IMR-90 (cell line): Measurements from ENCODE around the gene ADGRF3. TPM values are rescaled to one million over a fixed set of nuclear protein-coding genes. Genes with fewer than 3 reads are reported as not detected.
"Not testable (repeated sequence)": the region's sequence is repeated elsewhere in the genome, so short reads cannot be mapped to it uniquely, and the experiment has no call there.

ENCODE experiments used
- ATAC-seq: fragments of 200-7000 bp; cut with Tn5 transposase; 2 replicates; pipeline ENCODE4 v1.9.1; 2020; ENCODE audit warnings: low read depth, mild to moderate bottlenecking, moderate library complexity
- BruUV-seq: library from RNA; stranded (reverse); fragments of 400-500 nt; replicated peaks from 2 replicates; lab custom pipeline; 2021; lab: Mats Ljungman, UMichigan
- CTCF ChIA-PET: fragments of 300-600 bp; formaldehyde crosslinking; extraction: SDS; loops from one replicate; lab custom pipeline; 2021; ENCODE audit warnings: antibody characterized with exemption; lab: Yijun Ruan, JAX
- POLR2A ChIA-PET: fragments of 300-600 bp; sonication (Branson Sonifier 250); formaldehyde crosslinking; loops from one replicate; lab custom pipeline; 2022; ENCODE audit warnings: antibody characterized with exemption; ENCODE audit not compliant: unreplicated experiment; lab: Charles Lee
- DNase-seq: peaks from one replicate; pipeline ENCODE4 v3.0.0; 2013
- H2AFZ ChIP-seq: replicated peaks from 2 replicates; pipeline ENCODE3; 2013; ENCODE audit warnings: low read length, mild to moderate bottlenecking; ENCODE audit not compliant: poor library complexity
- H2AK5ac ChIP-seq: 2 replicates; pipeline ENCODE4 v1.6.1; 2013; ENCODE audit warnings: low read depth, low read length, inconsistent platforms
- H2AK9ac ChIP-seq: replicated peaks from 2 replicates; pipeline ENCODE3; 2013; ENCODE audit warnings: mild to moderate bottlenecking, low read depth, low read length, moderate library complexity; ENCODE audit not compliant: poor library complexity
- H2BK120ac ChIP-seq: 2 replicates; pipeline ENCODE4 v1.6.1; 2013; ENCODE audit warnings: low read depth, low read length, inconsistent platforms
- H2BK15ac ChIP-seq: 3 replicates; pipeline ENCODE4 v1.6.1; 2013; ENCODE audit warnings: low read depth, low read length, inconsistent platforms
- H2BK20ac ChIP-seq: 2 replicates; pipeline ENCODE4 v1.6.1; 2013; ENCODE audit warnings: low read depth, mild to moderate bottlenecking, inconsistent platforms, low read length, moderate library complexity
- H2BK5ac ChIP-seq: 2 replicates; pipeline ENCODE4 v1.6.1; 2013; ENCODE audit warnings: mild to moderate bottlenecking, low read depth, low read length, inconsistent platforms; ENCODE audit not compliant: poor library complexity, severe bottlenecking
- H3K14ac ChIP-seq: replicated peaks from 2 replicates; pipeline ENCODE4 v1.6.1; 2013; ENCODE audit warnings: low read depth, low read length, inconsistent platforms
- H3K18ac ChIP-seq: 2 replicates; pipeline ENCODE4 v1.6.1; 2013; ENCODE audit warnings: low read depth, low read length, control low read depth
- H3K23ac ChIP-seq: 2 replicates; pipeline ENCODE4 v1.6.1; 2013; ENCODE audit warnings: low read depth, low read length, inconsistent platforms
- H3K27ac ChIP-seq: 2 replicates; pipeline ENCODE4 v1.5.1; 2013; ENCODE audit warnings: mild to moderate bottlenecking, control low read depth, low read length; ENCODE audit not compliant: insufficient read depth
- H3K27me3 ChIP-seq: 2 replicates; pipeline ENCODE4 v1.6.1; 2013; ENCODE audit warnings: low read length; ENCODE audit not compliant: control insufficient read depth, insufficient read depth
- H3K36me3 ChIP-seq: 2 replicates; pipeline ENCODE4 v1.6.1; 2013; ENCODE audit warnings: low read length, mixed read lengths; ENCODE audit not compliant: control insufficient read depth, insufficient read depth
- H3K4ac ChIP-seq: 2 replicates; pipeline ENCODE4 v1.6.1; 2013; ENCODE audit warnings: low read depth, low read length, inconsistent platforms
- H3K4me1 ChIP-seq: 2 replicates; pipeline ENCODE4 v1.6.1; 2013; ENCODE audit warnings: low read length, mixed read lengths; ENCODE audit not compliant: control insufficient read depth, insufficient read depth
- H3K4me2 ChIP-seq: 2 replicates; pipeline ENCODE4 v1.6.1; 2013; ENCODE audit warnings: low read depth, mild to moderate bottlenecking, control low read depth, low read length, moderate library complexity
- H3K4me3 ChIP-seq: 2 replicates; pipeline ENCODE4 v1.5.1; 2013; ENCODE audit warnings: low read depth, mild to moderate bottlenecking, control low read depth, low read length, moderate library complexity; ENCODE audit not compliant: insufficient read depth
- H3K56ac ChIP-seq: 2 replicates; pipeline ENCODE4 v1.6.1; 2013; ENCODE audit warnings: low read length, inconsistent platforms; ENCODE audit not compliant: insufficient read depth; ENCODE audit errors: extremely low read depth
- H3K79me1 ChIP-seq, 2 experiments: 2 replicates each; pipeline ENCODE4 v1.6.1; 2013; ENCODE audit warnings: low read length in 2 of 2, inconsistent platforms in 1 of 2, low read depth in 1 of 2
- H3K9ac ChIP-seq: 2 replicates; pipeline ENCODE4 v1.6.1; 2013; ENCODE audit warnings: low read depth, low read length, control low read depth
- H3K9me1 ChIP-seq: 2 replicates; pipeline ENCODE4 v1.6.1; 2013; ENCODE audit warnings: low read length, inconsistent platforms; ENCODE audit not compliant: insufficient read depth
- H3K9me3 ChIP-seq: 2 replicates; pipeline ENCODE4 v1.6.1; 2013; ENCODE audit warnings: low read length; ENCODE audit not compliant: control insufficient read depth, insufficient read depth
- H4K20me1 ChIP-seq: 2 replicates; pipeline ENCODE4 v1.6.1; 2013; ENCODE audit warnings: low read length, inconsistent platforms; ENCODE audit not compliant: insufficient read depth
- H4K5ac ChIP-seq: 2 replicates; pipeline ENCODE4 v1.6.1; 2013; ENCODE audit warnings: mild to moderate bottlenecking, low read depth, low read length, control low read depth
- H4K8ac ChIP-seq, 2 experiments: 2 replicates each; pipeline ENCODE4 v1.6.1; 2013; ENCODE audit warnings: low read depth in 2 of 2, low read length in 2 of 2, control low read depth in 1 of 2, inconsistent platforms in 1 of 2
- H4K91ac ChIP-seq: 2 replicates; pipeline ENCODE4 v1.6.1; 2013; ENCODE audit warnings: low read depth, low read length, inconsistent platforms; ENCODE audit not compliant: insufficient read depth
- WGBS, 2 experiments: methylation state at CpG; one replicate each; pipeline versions ENCODE4 v1.1.5 to v1.1.7; 2013; ENCODE audit warnings: missing lambda C conversion rate in 2 of 2; ENCODE audit not compliant: insufficient read length in 1 of 2; ENCODE audit errors: extremely low coverage in 2 of 2; 5-methylcytosine and 5-hydroxymethylcytosine counted together
- dilution Hi-C: fragments of 300-500 bp; cut with HindIII; formaldehyde crosslinking; loops from one replicate; pipeline ENCODE4 v1.14.3; 2018; ENCODE audit warnings: low sequenced_read_pairs; ENCODE audit not compliant: unreplicated experiment
- in situ Hi-C: fragments of 300-500 bp; cut with MboI; formaldehyde crosslinking; loops from 3 replicates; pipeline ENCODE4 v1.14.3; 2019; ENCODE audit warnings: low sequenced_read_pairs, inconsistent platforms, mixed read lengths
- intact Hi-C: fragments of 100-400 bp; cut with micrococcal nuclease; formaldehyde crosslinking; loops from 2 replicates; pipeline ENCODE4 v1.10.0; 2022
- polyA plus RNA-seq, 3 experiments: library from polyadenylated mRNA; depleted of rRNA; stranded (reverse); fragments of >200 nt; gene quantifications; 2 replicates each; pipeline ENCODE4 v1.2.3, GENCODE V29; 2012; ENCODE audit warnings: low replicate concordance in 1 of 3
- total RNA-seq: library from RNA; depleted of rRNA; stranded (reverse); fragments of >200 nt; gene quantifications from 2 replicates; pipeline ENCODE4 v1.2.3, GENCODE V29; 2012

ADGRF3 gene
- total and polyA plus RNA-seq, 2 of the 4 experiments (the other 2 are of a cell fraction), result 0.15 TPM; not detected in 1

DNA sequence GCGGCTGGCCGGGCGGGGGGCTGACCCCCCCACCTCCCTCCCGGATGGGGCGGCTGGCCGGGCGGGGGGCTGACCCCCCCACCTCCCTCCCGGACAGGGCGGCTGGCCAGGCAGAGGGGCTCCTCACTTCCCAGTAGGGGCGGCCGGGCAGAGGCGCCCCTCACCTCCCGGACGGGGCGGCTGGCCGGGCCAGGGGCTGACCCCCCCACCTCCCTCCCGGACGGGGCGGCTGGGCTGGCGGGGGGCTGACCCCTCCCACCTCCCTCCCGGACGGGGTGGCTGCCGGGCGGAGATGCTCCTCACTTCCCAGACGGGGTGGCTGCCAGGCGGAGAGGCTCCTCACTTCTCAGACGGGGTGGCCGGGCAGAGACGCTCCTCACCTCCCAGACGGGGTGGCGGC lies 24.3 kb upstream of the ADGRF3 start:
- CTCF ChIA-PET, POLR2A ChIA-PET, H3K27ac ChIP-seq, DNase-seq, H3K9ac ChIP-seq, H3K18ac ChIP-seq, H3K14ac ChIP-seq, H2AK5ac ChIP-seq, H3K4me2 ChIP-seq, H3K9me3 ChIP-seq, H4K91ac ChIP-seq, H3K4me3 ChIP-seq, H3K4me1 ChIP-seq, H2BK120ac ChIP-seq, H3K56ac ChIP-seq, H2AFZ ChIP-seq, H3K79me1 ChIP-seq, H2BK15ac ChIP-seq, H2AK9ac ChIP-seq, intact Hi-C loops, H3K27me3 ChIP-seq, H3K23ac ChIP-seq, H4K5ac ChIP-seq, dilution Hi-C loops, H3K9me1 ChIP-seq, in situ Hi-C loops, BruUV-seq, H4K8ac ChIP-seq, H3K36me3 ChIP-seq, H2BK20ac ChIP-seq, ATAC-seq, H3K4ac ChIP-seq, H4K20me1 ChIP-seq, H2BK5ac ChIP-seq: not testable (repeated sequence)
- no CpG with 5 or more reads among the region's 31 CpGs for WGBS, 2 experiments

DNA sequence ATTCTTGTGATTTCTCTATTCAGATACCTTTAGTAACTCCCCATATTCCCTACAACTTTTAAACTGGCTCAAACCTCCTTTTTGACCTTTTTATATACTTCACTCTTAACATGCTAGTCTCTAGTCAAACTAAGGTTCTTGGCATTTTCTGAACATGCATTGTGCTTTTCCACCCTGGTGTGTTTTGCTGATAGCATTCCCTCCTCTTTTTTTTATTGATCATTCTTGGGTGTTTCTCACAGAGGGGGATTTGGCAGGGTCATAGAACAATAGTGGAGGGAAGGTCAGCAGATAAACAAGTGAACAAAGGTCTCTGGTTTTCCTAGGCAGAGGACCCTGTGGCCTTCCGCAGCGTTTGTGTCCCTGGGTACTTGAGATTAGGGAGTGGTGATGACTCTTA lies 23.1 kb upstream of the ADGRF3 start:
- H3K56ac ChIP-seq, H3K27ac ChIP-seq, H3K9me1 ChIP-seq, dilution Hi-C loops, H3K4me3 ChIP-seq, H3K79me1 ChIP-seq, H2AK5ac ChIP-seq, H4K5ac ChIP-seq, H3K23ac ChIP-seq, H4K20me1 ChIP-seq, H2BK15ac ChIP-seq, H3K9ac ChIP-seq, H3K4ac ChIP-seq, intact Hi-C loops, ATAC-seq, H4K8ac ChIP-seq, CTCF ChIA-PET, H2BK20ac ChIP-seq, H3K14ac ChIP-seq, H2AFZ ChIP-seq, H3K9me3 ChIP-seq, BruUV-seq, H2BK120ac ChIP-seq, H3K27me3 ChIP-seq, POLR2A ChIA-PET, H3K18ac ChIP-seq, H4K91ac ChIP-seq, H3K4me2 ChIP-seq, H3K4me1 ChIP-seq, H3K36me3 ChIP-seq, H2AK9ac ChIP-seq, H2BK5ac ChIP-seq, in situ Hi-C loops, DNase-seq: not testable (repeated sequence)
- WGBS, 2 experiments, result no CpG with 5 or more reads among the region's 2 CpGs
